GM18907 (cell line): ENCODE results near the gene COG4.
"Not testable (repeated sequence)": the region's sequence is repeated elsewhere in the genome, so short reads cannot be mapped to it uniquely, and the experiment has no call there.

ENCODE experiments used
- ATAC-seq: cut with Tn5 transposase; IDR thresholded peaks from one replicate; pipeline ENCODE4 v1.9.1; 2021; ENCODE audit warnings: mild to moderate bottlenecking, moderate library complexity; ENCODE audit not compliant: unreplicated experiment

Gene COG4

GRCh38 chr16:70463235-70463634, 60.1 kb downstream of the COG4 start:
- no peak for ATAC-seq

- no peak for ATAC-seq
Measured at GRCh38 chr16:70460737-70461261, 62.6 kb downstream of the COG4 start.

DNA sequence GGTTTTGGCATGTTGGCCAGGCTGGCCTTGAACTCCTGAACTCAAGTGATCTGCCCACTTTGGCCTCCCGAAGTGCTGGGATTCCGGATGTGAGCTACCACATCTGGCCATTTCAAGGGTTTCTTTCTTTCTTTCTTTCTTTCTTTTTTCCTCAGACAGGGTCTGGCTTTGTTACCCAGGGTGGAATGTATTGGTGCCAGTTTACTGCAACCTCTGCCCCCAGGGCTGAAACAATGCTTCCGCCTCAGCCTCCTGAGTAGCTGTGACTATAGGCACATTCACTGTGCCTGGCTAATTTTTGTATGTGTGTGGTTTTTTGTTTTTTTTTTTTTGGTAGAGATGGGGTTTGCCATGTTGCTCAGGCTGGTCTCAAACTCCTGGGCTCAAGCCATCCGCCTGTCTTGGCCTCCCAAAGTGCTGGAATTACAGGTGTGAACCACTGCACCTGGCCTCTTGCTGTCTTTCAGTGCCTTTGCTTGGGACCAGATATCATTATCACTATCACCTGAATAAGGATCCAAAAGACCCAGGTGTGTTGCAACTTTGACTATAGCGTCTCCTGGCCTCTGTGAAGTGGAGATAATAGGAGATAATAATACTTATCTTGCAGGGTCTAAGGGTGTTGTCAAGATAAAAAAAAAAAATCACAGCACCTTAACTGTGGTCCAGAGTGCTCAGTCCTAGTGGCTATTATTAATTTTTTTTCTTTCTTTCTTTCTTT, 65.7 kb downstream of the COG4 start:
- ATAC-seq: no peak

- ATAC-seq: no peak
Measured at GRCh38 chr16:70455910-70456309, 67.4 kb downstream of the COG4 start.

- peak; percentile 86 for ATAC-seq
Measured at GRCh38 chr16:70454222-70455034, 68.9 kb downstream of the COG4 start, which contains the start of gene FCSK. Gene FCSK (plus strand): TSS chr16:70454595. CDS start chr16:70463191, 8,596 bp downstream.

DNA sequence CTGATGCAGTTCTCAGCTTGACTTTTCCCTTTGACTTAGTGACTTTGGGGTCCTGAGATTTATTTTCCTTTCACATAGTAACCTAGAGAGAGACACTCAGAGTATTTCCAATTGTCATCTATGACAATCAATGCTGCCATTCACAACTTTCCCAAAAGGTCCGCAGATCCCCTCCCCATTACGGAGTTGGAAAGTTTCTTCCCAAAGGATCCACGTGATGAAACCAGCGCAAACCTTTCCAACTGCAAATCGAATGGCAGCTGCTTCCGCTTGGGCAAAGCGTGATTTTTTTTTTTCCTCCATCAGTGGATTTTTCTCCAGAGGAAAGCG, 69.5 kb downstream of the COG4 start:
- peak; percentile 6 for ATAC-seq

DNA sequence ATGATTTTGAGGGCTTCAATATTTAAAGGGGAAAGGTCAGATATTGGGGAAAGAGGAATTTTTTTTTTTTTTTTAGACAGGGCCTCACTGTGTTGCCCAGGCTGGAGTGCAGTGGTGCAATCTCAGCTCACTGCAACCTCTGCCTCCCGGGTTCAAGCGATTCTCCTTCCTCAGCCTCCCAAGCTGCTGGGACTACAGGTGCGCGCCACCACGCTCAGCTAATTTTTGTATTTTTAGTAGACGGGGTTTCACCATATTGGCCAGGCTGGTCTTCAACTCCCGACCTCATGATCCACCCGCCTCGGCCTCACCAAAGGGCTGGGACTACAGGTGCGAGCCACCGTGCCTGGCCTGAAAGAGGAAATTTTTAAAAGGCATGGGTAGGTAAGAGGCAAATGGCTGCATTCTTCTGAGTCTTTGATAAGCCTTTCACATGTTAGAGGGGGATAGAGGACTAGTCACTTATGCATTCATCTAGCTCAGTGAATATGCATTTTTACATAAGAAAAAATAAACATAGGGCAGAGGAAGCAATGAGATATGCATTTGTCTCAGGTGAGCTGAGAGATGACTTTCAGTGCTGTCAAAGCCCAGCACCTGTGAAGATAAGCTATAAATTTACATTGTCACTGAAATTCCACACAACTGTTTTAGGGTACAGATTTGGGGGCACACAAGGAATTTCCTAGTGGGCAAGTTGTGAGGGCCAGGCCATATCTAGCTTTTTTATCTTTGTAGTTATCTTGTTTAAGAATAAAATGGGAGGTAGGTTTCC, 70.0 kb downstream of the COG4 start:
- ATAC-seq: no peak

DNA sequence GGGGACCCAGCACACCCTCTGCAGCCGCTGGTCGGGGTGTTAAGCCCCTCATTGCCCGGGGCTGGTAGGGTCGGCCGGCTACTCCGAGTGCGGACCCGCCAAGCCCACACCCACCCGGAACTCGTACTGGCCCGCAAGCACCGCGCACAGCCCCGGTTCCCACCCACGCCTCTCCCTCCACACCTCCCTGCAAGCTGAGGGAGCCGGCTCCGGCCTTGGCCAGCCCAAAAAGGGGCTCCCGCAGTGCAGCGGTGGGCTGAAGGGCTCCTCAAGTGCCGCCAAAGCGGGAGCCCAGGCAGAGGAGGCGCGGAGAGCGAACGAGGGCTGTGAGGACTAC, 72.4 kb downstream of the COG4 start:
- ATAC-seq: not testable (repeated sequence)

- ATAC-seq: not testable (repeated sequence)
Measured at GRCh38 chr16:70450142-70451003, 73.0 kb downstream of the COG4 start.

DNA sequence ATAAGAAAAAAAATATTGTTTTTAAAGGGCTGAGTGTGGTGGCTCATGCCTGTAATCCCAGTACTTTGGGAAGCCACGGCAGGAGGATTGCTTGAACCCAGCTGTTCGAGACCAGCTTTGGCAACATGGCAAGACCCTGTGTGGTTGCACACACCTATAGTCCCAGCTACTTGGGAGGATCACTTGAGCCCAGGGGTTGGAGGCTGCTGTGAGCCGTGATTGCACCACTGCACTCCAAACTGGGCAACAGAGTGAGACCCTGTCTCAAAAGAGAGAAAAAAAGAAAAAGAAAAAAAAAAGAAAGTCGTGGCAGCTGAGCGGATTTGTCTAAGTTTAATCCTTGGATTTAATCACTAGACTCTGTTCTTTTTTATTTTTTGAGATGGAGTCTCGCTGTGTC, 75.3 kb downstream of the COG4 start:
- ATAC-seq: no peak

- no peak for ATAC-seq
Measured at GRCh38 chr16:70444249-70445063, 78.9 kb downstream of the COG4 start.

DNA sequence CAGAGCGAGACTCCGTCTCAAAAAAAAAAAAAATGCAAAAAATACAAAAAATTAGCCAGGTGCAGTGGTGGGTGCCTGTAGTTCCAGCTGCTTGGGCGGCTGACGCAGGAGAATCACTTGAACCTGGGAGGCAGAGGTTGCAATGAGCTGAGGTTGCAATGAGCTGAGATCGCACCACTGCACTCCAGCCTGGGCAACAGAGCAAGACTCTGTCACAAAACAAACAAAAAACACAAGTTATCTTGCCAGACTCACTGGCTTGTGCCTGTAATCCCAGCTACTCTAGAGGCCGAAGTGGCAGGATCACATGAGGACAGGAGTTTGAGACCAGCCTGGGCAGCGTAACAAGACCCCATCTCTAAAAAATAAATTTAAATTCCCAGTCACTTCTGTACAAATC, 81.0 kb downstream of the COG4 start:
- no peak for ATAC-seq

- no peak for ATAC-seq
Measured at GRCh38 chr16:70441406-70441990, 81.9 kb downstream of the COG4 start.

DNA sequence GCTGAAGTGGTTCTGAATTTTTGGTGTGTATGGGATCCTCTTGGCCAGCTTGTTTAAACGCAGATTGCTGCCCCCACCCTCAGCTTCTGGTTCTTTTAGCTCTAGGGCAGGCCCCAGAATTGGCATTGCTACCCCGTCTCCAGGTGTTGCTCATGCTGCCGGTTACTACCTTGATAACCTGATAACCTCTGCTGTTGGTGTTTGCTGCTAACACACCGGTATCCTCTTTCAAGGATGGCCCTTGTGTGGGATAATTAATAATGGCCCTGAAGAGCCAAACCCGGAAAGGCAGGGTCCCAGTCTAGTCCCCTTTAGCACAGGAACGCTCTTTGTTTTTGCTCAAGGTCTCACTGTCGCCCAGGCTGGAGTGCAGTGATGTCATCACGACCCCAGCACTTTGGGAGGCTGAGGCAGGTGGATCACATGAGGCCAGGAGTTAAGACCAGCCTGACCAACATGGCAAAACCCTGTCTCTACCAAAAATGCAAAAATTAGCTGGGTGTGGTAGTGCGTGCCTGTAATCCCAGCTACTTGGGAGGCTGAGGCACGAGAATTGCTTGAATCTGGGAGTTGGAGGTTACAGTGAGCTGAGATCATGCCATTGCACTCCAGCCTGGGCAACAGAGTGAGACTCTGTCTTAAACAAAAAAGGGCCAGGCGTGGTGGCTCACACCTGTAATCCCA, 83.2 kb downstream of the COG4 start:
- ATAC-seq: no peak

DNA sequence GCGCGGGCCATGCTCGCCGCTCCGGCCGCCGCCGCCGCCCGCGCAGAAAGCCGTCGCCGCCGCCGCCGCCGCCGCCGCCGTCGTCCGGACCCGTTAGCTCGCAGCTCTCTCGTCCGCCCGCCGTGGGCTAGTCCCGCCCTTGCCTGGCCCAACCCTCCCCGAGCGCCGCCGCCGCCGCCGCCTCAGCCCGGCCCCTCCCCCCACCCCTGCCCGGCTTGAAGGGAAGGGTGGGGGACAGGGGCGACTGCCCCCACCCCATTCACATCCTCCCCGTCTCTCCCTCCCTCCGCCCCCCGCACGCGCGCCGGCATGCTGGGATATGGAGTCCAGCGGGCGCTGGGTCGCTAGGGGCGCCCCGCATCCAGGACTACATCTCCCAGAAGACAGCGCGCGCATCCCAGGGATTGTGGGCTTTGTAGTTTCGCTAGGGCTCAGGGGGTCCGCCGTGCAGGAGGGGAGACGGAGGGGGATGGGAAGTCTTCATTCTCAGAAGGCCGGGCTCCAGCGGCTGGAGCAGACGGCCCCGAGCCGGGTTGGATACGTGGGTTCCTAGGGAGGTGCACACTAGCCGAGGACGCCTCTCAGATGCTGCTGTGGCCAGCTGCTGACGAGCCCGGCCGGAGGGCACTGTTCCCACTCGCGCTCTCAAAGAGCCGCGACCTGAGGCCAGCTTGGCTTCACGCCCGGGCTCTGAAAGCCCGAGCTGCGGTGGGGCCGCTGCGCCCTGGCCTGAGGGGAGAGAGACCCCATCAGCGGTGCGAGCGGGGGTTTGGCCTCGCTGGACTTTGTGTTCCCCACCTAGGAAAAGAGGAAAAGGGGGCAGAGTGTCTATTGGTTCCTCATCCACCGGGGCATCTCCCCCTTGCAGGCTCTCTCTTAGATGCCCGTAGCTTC, 84.1 kb downstream of the COG4 start, which contains the start of gene ST3GAL2:
Gene ST3GAL2, minus strand, starts transcription at position 132 of the 894 bp plus-strand sequence. CDS start 40,570 bp downstream, outside the sequence.
- peak; percentile 81 for ATAC-seq

- ATAC-seq: peak; percentile 3
Measured at GRCh38 chr16:70438585-70438968, 84.8 kb downstream of the COG4 start.
